Large intestine (tissue), 3 donors: ENCODE data around the gene SLC12A4. TPM values are rescaled to one million over a fixed set of nuclear protein-coding genes. Genes with fewer than 3 reads are reported as not detected.
"Not testable (repeated sequence)": the region's sequence is repeated elsewhere in the genome, so short reads cannot be mapped to it uniquely, and the experiment has no call there.

ENCODE experiments used
- DNase-seq, 2 donors: peaks; one replicate each; pipeline versions ENCODE4 v3.0.0 to v3.0.0-alpha.2; 2013
- H3K27ac ChIP-seq: one replicate; pipeline ENCODE4 v1.5.1; 2013; ENCODE audit warnings: low read length
- H3K27me3 ChIP-seq: 2 replicates; pipeline ENCODE4 v1.6.1; 2013; ENCODE audit warnings: low read length; ENCODE audit not compliant: control insufficient read depth, insufficient read depth
- H3K36me3 ChIP-seq: 2 replicates; pipeline ENCODE4 v1.6.1; 2013; ENCODE audit warnings: low read length; ENCODE audit not compliant: control insufficient read depth, insufficient read depth
- H3K4me1 ChIP-seq: one replicate; pipeline ENCODE4 v1.6.1; 2013; ENCODE audit warnings: low read length; ENCODE audit not compliant: control insufficient read depth, insufficient read depth
- H3K4me3 ChIP-seq: one replicate; pipeline ENCODE4 v1.5.1; 2013; ENCODE audit warnings: low read length
- H3K9me3 ChIP-seq: one replicate; pipeline ENCODE4 v1.6.1; 2013; ENCODE audit warnings: mild to moderate bottlenecking, low read depth, low read length, moderate library complexity; ENCODE audit not compliant: control insufficient read depth
- WGBS: methylation state at CpG from one replicate; pipeline ENCODE4 v1.1.5; 2013; ENCODE audit warnings: low lambda C conversion rate; ENCODE audit not compliant: insufficient coverage; 5-methylcytosine and 5-hydroxymethylcytosine counted together
- polyA plus RNA-seq: library from polyadenylated mRNA; unstranded; fragments of 120-200 nt; gene quantifications from one replicate; pipeline ENCODE4 v1.2.1, GENCODE V29; 2013

SLC12A4 gene
- polyA plus RNA-seq, 1 donor: 25.5 TPM

GRCh38 chr16:67987460-67988160, 19.2 kb upstream of the SLC12A4 start:
- Histone ChIP-seq H3K4me3 (no peak overlapping the region), H3K36me3 (no peaks in the 10 kb centered on the region), H3K4me1 (no peaks in the 10 kb centered on the region), H3K9me3 (no peaks in the 10 kb centered on the region), H3K27me3 (no peaks in the 10 kb centered on the region), H3K27ac (no peak overlapping the region)
- peak in 1 of 2 donors; percentile 9 for DNase-seq
- no CpG with 5 or more reads among the region's 11 CpGs for WGBS

DNA sequence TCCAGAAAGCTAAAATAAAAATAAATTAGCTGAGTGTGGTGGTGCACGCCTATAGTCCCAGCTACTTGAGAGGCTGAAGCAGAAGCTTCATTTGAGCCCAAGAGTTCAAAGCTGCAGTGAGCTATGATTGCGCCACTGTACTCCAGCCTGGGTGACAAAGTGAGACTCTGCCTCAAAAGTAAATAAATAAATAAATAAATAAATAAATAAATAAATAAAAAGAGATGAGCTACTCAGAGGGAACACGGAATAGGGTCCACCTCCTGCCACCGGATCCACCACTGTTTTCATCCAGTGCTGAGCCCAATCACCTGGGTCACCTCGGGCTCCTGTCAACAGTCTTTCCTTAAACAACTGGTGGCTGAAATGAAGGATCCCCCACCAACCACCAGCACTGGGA, 18.5 kb upstream of the SLC12A4 start:
- Histone ChIP-seq H3K27ac (no peak overlapping the region), H3K27me3 (no peaks in the 10 kb centered on the region), H3K9me3 (no peaks in the 10 kb centered on the region), H3K4me1 (no peaks in the 10 kb centered on the region), H3K4me3 (no peak overlapping the region), H3K36me3 (no peaks in the 10 kb centered on the region)
- WGBS: no CpG with 5 or more reads among the region's 5 CpGs
- DNase-seq: no peak

DNA sequence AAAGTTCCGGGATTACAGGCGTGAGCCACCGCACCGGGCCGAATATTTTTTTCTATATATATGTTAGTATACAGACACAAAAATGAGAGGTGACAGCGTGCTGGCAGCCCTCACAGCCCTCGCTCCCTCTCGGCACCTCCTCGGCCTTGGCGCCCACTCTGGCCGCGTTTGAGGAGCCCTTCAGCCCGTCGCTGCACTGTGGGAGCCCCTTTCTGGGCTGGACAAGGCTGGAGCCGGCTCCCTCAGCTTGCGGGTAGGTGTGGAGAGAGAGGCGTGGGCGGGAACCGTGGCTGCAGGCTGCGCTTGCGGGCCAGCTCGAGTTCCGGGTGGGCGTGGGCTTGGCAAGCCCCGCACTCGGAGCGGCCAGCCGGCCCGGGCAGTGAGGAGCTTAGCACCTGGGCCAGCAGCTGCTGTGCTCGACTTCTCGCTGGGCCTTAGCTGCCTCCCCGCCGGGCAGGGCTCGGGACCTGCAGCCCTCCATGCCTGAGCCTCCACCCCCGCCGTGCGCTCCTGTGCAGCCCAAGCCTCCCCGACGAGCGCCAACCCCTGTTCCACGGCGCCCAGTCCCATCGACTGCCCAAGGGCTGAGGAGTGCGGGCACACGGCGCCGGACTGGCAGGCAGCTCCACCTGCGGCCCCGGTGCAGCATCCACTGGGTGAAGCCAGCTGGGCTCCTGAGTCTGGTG, 13.7 kb upstream of the SLC12A4 start:
- Histone ChIP-seq H3K9me3 (peaks cover 3% of the 10 kb centered on the region), H3K4me3 (no peak overlapping the region), H3K27ac (no peak overlapping the region), H3K4me1 (no peaks in the 10 kb centered on the region), H3K36me3 (no peaks in the 10 kb centered on the region), H3K27me3 (peaks cover 18% of the 10 kb centered on the region)
- DNase-seq: no peak
- WGBS: no CpG with 5 or more reads among the region's 49 CpGs

DNA sequence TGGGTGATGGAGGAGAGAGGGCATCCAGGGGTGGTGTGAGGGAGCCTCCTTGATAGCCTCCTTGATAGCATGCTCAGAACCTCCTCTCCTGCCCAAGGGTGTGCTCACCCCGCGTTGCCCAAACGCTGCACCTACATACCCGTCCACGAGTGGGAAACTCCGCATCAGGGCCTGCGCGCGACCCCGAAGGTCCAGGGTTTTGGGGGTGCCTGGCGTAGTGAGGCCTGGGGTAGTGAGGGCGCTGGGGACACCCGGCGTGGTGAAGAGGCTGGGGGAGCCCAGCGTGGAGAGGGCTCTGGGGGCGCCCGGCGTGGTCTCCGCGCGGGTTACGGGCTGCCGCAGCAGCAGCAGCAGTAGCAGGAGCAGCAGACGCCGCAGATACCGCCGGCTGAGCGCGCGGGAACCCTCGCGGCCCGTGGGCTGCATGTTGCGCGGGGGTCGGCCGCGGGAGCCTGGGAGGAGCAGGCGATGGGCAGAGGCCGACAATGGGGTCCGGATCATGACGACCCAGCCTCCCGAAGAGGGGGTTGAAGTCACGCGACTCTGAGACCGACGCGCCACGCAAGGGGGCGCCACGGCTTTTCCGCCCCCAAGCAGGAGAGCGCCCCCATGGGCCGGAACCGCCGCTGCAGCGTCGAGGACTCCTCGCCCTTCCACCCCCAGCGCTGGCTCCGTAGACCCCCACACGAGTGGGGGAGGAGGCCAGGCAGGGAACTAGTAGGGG, 11.7 kb upstream of the SLC12A4 start, which contains the start of gene DPEP3:
Gene DPEP3 (minus strand): TSS at position 545 of the 724 bp plus-strand sequence. CDS start 119 bp downstream, at position 426.
- H3K4me3 ChIP-seq: no peak within 1 kb of the TSS
- DNase-seq: no peak
- H3K9me3 ChIP-seq: peaks cover 3% of the 10 kb centered on the region
- WGBS: no CpG with 5 or more reads among the region's 62 CpGs
- no peak within 1 kb of the TSS for H3K27ac ChIP-seq
- no peaks in the 10 kb centered on the region for H3K4me1 ChIP-seq
- H3K36me3 ChIP-seq: no peaks in the 10 kb centered on the region
- H3K27me3 ChIP-seq: peaks cover 21% of the 10 kb centered on the region

DNA sequence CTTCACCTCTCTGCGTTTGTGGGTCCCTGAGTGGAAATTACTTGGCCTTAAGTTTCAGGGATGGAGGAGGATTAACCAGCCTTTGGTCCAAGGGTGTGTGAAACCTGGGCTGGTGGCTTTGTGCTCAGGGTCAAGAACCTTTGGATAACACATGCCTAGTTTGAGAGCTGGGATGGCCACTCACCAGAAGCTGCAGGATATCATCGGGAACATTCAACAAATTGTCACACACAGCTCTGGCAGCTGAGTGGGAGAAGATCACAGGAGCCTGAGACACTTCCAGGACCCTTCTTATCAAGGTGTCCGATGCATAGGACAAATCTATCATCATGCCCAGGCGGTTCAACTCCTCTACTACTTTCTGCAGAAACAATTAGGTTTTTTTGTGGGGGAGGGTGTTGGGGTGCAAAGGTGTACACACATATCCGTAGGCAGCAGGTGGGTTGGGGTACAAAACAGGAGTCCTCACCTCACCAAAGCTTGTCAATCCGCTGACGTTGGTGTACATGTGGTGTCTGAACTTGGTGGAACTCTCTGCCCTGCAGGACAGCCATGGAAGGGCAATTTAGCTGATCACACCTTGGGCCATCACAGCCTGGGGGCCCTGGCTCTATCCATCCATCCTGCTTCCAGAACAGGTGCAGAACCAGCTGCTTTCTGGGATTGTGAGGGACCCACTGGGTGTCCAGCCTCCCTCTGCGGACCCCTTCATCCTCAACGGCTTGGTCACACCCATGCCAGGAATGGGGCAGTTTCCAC, 9.2 kb upstream of the SLC12A4 start:
- WGBS: no CpG with 5 or more reads among the region's 9 CpGs

GRCh38 chr16:67977005-67977404, 8.6 kb upstream of the SLC12A4 start:
- Histone ChIP-seq H3K36me3 (no peaks in the 10 kb centered on the region), H3K27me3 (peaks cover 21% of the 10 kb centered on the region), H3K4me3 (no peak overlapping the region), H3K27ac (no peak overlapping the region), H3K9me3 (peaks cover 3% of the 10 kb centered on the region), H3K4me1 (no peaks in the 10 kb centered on the region)
- no peak for DNase-seq
- WGBS: no CpG with 5 or more reads among the region's 5 CpGs

More for the DNA sequence above, 9.2 kb upstream of the SLC12A4 start:
- Histone ChIP-seq H3K27ac (no peak overlapping the region), H3K27me3 (peaks cover 21% of the 10 kb centered on the region), H3K4me1 (no peaks in the 10 kb centered on the region), H3K9me3 (peaks cover 3% of the 10 kb centered on the region), H3K36me3 (no peaks in the 10 kb centered on the region), H3K4me3 (no peak overlapping the region)
- no peak for DNase-seq

DNA sequence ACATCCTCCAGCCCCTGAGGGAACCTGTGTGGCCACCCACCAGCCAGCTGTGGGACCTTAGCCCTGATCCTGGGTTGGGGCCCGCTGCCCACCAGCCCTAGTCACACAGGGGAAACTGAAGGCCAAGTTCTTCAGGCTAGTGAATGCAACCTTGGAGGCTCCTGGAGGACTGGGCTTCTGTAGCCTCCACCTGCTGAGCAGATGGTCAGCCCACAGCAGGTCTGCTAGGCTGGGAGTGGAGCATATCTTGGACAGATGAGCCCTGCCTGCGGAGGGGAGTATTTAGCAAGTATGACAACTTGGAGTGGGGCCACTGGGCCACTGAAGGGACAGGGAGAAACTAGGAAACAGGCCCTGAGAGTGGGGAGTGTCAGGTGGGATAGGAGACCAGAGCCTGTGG, 7.8 kb upstream of the SLC12A4 start:
- H3K27me3 ChIP-seq: peaks cover 19% of the 10 kb centered on the region
- no peaks in the 10 kb centered on the region for H3K36me3 ChIP-seq
- no peaks in the 10 kb centered on the region for H3K4me1 ChIP-seq
- peaks cover 3% of the 10 kb centered on the region for H3K9me3 ChIP-seq
- no peak overlapping the region for H3K4me3 ChIP-seq
- WGBS: no CpG with 5 or more reads among the region's 2 CpGs
- H3K27ac ChIP-seq: no peak overlapping the region
- no peak for DNase-seq

DNA sequence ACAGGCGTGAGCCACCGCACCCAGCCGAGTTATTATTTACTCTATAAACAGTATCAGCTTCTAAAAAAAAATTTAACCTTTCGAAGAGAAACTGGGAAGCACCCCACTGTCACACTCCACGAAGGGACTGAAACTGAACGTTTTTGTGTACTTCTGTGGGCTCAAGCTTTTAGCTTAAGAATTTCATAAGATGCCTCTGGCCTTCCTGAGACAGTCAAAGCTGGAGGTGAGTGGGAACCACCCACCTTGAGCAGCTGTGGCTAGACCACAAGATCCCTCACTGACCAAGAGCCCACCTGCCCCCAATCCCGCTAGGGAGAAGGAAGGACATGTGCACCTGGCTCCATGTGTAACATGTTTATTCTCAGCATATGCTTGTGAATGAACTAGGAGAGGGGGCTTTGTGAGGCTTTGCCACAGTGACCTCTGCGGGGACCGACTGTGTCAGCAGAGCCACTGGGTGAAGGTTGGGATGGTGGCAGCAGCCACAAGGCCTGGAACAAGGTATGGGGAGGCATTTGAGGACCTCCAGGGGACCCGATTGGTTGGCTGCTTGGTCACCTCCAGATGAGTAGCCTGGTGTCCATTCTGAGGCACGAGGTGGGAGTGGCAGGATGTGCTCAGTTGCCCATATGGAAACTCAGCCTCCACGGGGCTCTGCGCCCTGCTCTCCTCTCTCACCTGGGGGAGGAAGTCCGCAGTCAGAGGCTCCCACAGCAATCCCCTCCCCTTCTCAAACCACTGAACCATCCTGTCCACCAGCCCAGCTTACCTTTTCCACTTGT, 7.1 kb upstream of the SLC12A4 start:
- no peaks in the 10 kb centered on the region for H3K4me1 ChIP-seq
- H3K27me3 ChIP-seq: peaks cover 16% of the 10 kb centered on the region
- no peak overlapping the region for H3K27ac ChIP-seq
- H3K36me3 ChIP-seq: no peaks in the 10 kb centered on the region
- H3K4me3 ChIP-seq: no peak overlapping the region
- peaks cover 3% of the 10 kb centered on the region for H3K9me3 ChIP-seq
- no CpG with 5 or more reads among the region's 14 CpGs for WGBS
- DNase-seq: no peak

DNA sequence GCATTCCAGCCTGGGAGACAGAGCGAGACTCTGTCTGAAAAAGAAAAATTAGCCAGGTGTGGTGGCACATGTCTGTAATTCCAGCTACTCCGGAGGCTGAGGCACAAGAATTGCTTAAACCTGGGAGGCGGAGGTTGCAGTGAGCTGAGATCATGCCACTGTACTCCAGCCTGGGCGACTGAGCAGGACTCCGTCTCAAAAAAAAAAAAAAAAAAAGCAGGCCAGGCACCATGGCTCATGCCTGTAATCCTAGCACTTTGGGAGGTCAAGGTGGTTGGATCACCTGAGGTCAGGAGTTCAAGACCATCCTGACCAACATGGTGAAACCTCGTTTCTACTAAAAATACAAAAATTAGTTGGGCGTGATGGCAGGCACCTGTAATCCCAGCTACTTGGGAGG, 3.8 kb upstream of the SLC12A4 start:
- H3K27ac ChIP-seq, H3K4me1 ChIP-seq, H3K27me3 ChIP-seq, H3K9me3 ChIP-seq, H3K36me3 ChIP-seq, DNase-seq, H3K4me3 ChIP-seq: not testable (repeated sequence)
- 60% methylated on average over 1 of the region's 7 CpGs for WGBS
